Measurements from ENCODE around the gene LGI4. TPM values are rescaled to one million over a fixed set of nuclear protein-coding genes. Genes with fewer than 3 reads are reported as not detected.

LGI4 gene
- total RNA-seq, 1 experiment from 2014 or later, result 3.2 TPM

DNA sequence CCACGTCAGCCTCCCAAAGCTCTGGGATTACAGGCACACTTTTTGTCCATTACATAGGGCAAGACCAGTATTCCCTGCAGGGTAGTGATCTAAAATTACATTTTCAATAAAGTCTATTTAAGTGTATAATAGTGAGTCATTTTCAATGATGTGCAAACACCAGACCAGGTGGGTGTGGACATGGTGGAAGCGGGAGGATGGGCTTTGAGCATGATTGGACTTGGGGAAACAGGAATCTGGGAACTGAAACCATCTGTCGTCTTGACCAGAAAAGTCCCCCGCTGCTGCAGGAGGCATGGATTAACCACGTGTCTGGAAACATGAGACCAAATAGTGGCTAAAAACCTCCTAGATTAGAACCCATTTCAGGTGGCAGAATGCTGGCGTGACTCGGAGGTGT is 14.4 kb downstream of the LGI4 start:
- H3K56ac ChIP-seq (ENCODE audit: insufficient read length, low read depth, low read length), result no peak overlapping the region
- peaks cover 40 to 56% of the 10 kb centered on the region in 2 experiments for H3K4me1 Mint-ChIP-seq
- H3K4me3 Mint-ChIP-seq, result no peak overlapping the region
- H3K9me3 Mint-ChIP-seq, result no peaks in the 10 kb centered on the region
- no peak overlapping the region for H2AK5ac ChIP-seq (ENCODE audit: insufficient read length, low read length)
- H3K79me1 ChIP-seq (ENCODE audit: insufficient read depth, low read depth, low read length, poor library complexity, severe bottlenecking), result no peaks in the 10 kb centered on the region
- H3K36me3 Mint-ChIP-seq (ENCODE audit: insufficient read depth in 1 of 3, low read depth in 3 of 3), result no peaks in the 10 kb centered on the region
- H2BK20ac ChIP-seq (ENCODE audit: low read depth, low read length, poor library complexity, severe bottlenecking), result no peak overlapping the region
- no peak overlapping the region for H4K8ac ChIP-seq (replicated peaks; ENCODE audit: insufficient read length, low read depth, low read length)
- TF ChIP-seq, protein P1, sequence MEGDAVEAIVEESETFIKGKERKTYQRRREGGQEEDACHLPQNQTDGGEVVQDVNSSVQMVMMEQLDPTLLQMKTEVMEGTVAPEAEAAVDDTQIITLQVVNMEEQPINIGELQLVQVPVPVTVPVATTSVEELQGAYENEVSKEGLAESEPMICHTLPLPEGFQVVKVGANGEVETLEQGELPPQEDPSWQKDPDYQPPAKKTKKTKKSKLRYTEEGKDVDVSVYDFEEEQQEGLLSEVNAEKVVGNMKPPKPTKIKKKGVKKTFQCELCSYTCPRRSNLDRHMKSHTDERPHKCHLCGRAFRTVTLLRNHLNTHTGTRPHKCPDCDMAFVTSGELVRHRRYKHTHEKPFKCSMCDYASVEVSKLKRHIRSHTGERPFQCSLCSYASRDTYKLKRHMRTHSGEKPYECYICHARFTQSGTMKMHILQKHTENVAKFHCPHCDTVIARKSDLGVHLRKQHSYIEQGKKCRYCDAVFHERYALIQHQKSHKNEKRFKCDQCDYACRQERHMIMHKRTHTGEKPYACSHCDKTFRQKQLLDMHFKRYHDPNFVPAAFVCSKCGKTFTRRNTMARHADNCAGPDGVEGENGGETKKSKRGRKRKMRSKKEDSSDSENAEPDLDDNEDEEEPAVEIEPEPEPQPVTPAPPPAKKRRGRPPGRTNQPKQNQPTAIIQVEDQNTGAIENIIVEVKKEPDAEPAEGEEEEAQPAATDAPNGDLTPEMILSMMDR (conservative IDR thresholded peaks at IDR 0.05), result no peak
- peaks cover 10% of the 10 kb centered on the region for H3K27me3 Mint-ChIP-seq (ENCODE audit: low read depth)
- H3K23me2 ChIP-seq (ENCODE audit: insufficient read length, low read depth, low read length, poor library complexity, severe bottlenecking), result no peaks in the 10 kb centered on the region
- no peak overlapping the region for H2BK5ac ChIP-seq (ENCODE audit: insufficient read length, low read length)
- H3K27ac Mint-ChIP-seq, result no peak overlapping the region; a peak in 1 of 7 replicates
- no peak overlapping the region for H3K23ac ChIP-seq (ENCODE audit: insufficient read length, low read depth, low read length)
- no peak overlapping the region for H3K27ac ChIP-seq (ENCODE audit: insufficient read length, low read depth, low read length)
- H4K91ac ChIP-seq (ENCODE audit: insufficient read length, low read depth, low read length), result no peak overlapping the region
- no peaks in the 10 kb centered on the region for H3K79me2 ChIP-seq (ENCODE audit: insufficient read depth, low read length)
- WGBS (ENCODE audit: extremely low coverage, insufficient read length, low lambda C conversion rate), result no CpG with 5 or more reads among the region's 7 CpGs
- H3K4me2 ChIP-seq (ENCODE audit: insufficient read depth, insufficient read length, low read length), result no peak overlapping the region
- H4K5ac ChIP-seq (ENCODE audit: insufficient read length, low read depth, low read length), result no peak overlapping the region
- no peaks in the 10 kb centered on the region for H3K27me3 ChIP-seq (ENCODE audit: insufficient read depth, low read length)
- H2AFZ ChIP-seq (ENCODE audit: low read length), result no peak overlapping the region
- no peak overlapping the region for H2BK120ac ChIP-seq (ENCODE audit: low read depth, low read length, poor library complexity, severe bottlenecking)
- no peaks in the 10 kb centered on the region; the same call in 1 of the 2 replicates for H3K4me1 ChIP-seq (ENCODE audit: insufficient read depth, low read length)
- no peak overlapping the region for H3K14ac ChIP-seq (ENCODE audit: insufficient read depth, low read length)
- no peak overlapping the region for H2BK15ac ChIP-seq (ENCODE audit: low read depth, low read length)
- H4K20me1 ChIP-seq (ENCODE audit: control insufficient read depth, insufficient read depth, insufficient read length), result no peaks in the 10 kb centered on the region
- no peak overlapping the region for H3T11ph ChIP-seq (ENCODE audit: low read length)
- DNase-seq, result no peak
- H3K9me3 ChIP-seq (ENCODE audit: control insufficient read depth, low read depth, low read length), result no peaks in the 10 kb centered on the region
- H3K4ac ChIP-seq (ENCODE audit: low read depth, low read length), result no peak overlapping the region
- no peak overlapping the region for H2BK12ac ChIP-seq (ENCODE audit: insufficient read length, low read depth, low read length)
- no peak overlapping the region for H3K18ac ChIP-seq (ENCODE audit: insufficient read length, low read depth, low read length)
- H3K9ac ChIP-seq (ENCODE audit: extremely low read depth, insufficient read length, low read length), result no peak overlapping the region
